Mesenchymal stem cell (in vitro differentiated cells and primary cell): ENCODE measurements around the gene CDH6.
A peak's percentile ranks its signal among the peaks of the same experiment; 100 is the strongest.

Source experiments
- DNase-seq: peaks from one replicate; pipeline ENCODE4 v3.0.0-alpha.2; 2013
- H2AFZ ChIP-seq: one replicate; pipeline ENCODE4 v1.6.1; 2013; ENCODE audit warnings: low read depth, mild to moderate bottlenecking, control low read depth, inconsistent platforms, low read length, moderate library complexity
- H2AK5ac ChIP-seq: 2 replicates; pipeline ENCODE4 v1.6.1; 2013; ENCODE audit warnings: low read length, moderate library complexity, mild to moderate bottlenecking, inconsistent platforms; ENCODE audit not compliant: severe bottlenecking
- H2BK120ac ChIP-seq: one replicate; pipeline ENCODE4 v1.6.1; 2013; ENCODE audit warnings: low read depth, mild to moderate bottlenecking, inconsistent platforms, low read length, moderate library complexity
- H2BK12ac ChIP-seq, 2 experiments: one replicate each; pipeline ENCODE4 v1.6.1; 2013; ENCODE audit warnings: inconsistent platforms in 2 of 2, low read length in 2 of 2, mild to moderate bottlenecking in 2 of 2, moderate library complexity in 2 of 2, control low read depth in 1 of 2
- H2BK15ac ChIP-seq: one replicate; pipeline ENCODE4 v1.6.1; 2013; ENCODE audit warnings: mild to moderate bottlenecking, low read depth, inconsistent platforms; ENCODE audit not compliant: poor library complexity, severe bottlenecking
- H2BK5ac ChIP-seq: 2 replicates; pipeline ENCODE4 v1.6.1; 2013; ENCODE audit warnings: low read depth, mild to moderate bottlenecking, low read length, control low read depth, inconsistent platforms; ENCODE audit not compliant: poor library complexity, severe bottlenecking
- H3K14ac ChIP-seq, 2 experiments: one replicate each; pipeline ENCODE4 v1.6.1; 2013; ENCODE audit warnings: inconsistent platforms in 2 of 2, low read length in 2 of 2, control low read depth in 1 of 2, mild to moderate bottlenecking in 1 of 2, moderate library complexity in 1 of 2
- H3K18ac ChIP-seq, 2 experiments: one replicate each; pipeline ENCODE4 v1.6.1; 2013; ENCODE audit warnings: inconsistent platforms in 2 of 2, low read length in 2 of 2, control low read depth in 1 of 2, low read depth in 1 of 2, mild to moderate bottlenecking in 1 of 2
- H3K23ac ChIP-seq, 2 experiments: one replicate each; pipeline ENCODE4 v1.6.1; 2013; ENCODE audit warnings: inconsistent platforms in 2 of 2, low read length in 2 of 2, mild to moderate bottlenecking in 2 of 2, moderate library complexity in 2 of 2, control low read depth in 1 of 2
- H3K27ac ChIP-seq: 2 replicates; pipeline ENCODE4 v1.5.1; 2013; ENCODE audit warnings: mild to moderate bottlenecking, moderate library complexity, low read length, control low read depth, inconsistent platforms; ENCODE audit not compliant: poor library complexity, severe bottlenecking
- H3K27me3 ChIP-seq, 2 experiments: 2 replicates each; pipeline versions ENCODE4 v1.6.1 to v1.7.0; 2013; ENCODE audit warnings: low read length in 2 of 2, mild to moderate bottlenecking in 2 of 2, moderate library complexity in 2 of 2, control low read depth in 1 of 2, inconsistent platforms in 1 of 2; ENCODE audit not compliant: control insufficient read depth in 1 of 2, insufficient read depth in 1 of 2
- H3K36me3 ChIP-seq, 2 experiments: 2 replicates each; pipeline versions ENCODE4 v1.6.1 to v1.7.0; 2013; ENCODE audit warnings: low read length in 2 of 2, control low read depth in 1 of 2, inconsistent platforms in 1 of 2, low read depth in 1 of 2, mild to moderate bottlenecking in 1 of 2; ENCODE audit not compliant: insufficient read depth in 2 of 2, control insufficient read depth in 1 of 2
- H3K4ac ChIP-seq, 2 experiments: one replicate each; pipeline ENCODE4 v1.6.1; 2013; ENCODE audit warnings: inconsistent platforms in 2 of 2, low read length in 2 of 2, mild to moderate bottlenecking in 2 of 2, moderate library complexity in 2 of 2, control low read depth in 1 of 2, low read depth in 1 of 2
- H3K4me1 ChIP-seq: 2 replicates; pipeline ENCODE4 v1.6.1; 2013; ENCODE audit warnings: low read depth, low read length, control low read depth; ENCODE audit not compliant: control insufficient read depth, insufficient read depth
- H3K4me2 ChIP-seq: 2 replicates; pipeline ENCODE4 v1.6.1; 2013; ENCODE audit warnings: low read length, mild to moderate bottlenecking, inconsistent platforms; ENCODE audit not compliant: poor library complexity, severe bottlenecking
- H3K4me3 ChIP-seq, 2 experiments: 2 replicates each; pipeline versions ENCODE4 v1.5.1 to v1.7.0; 2013; ENCODE audit warnings: low read length in 2 of 2, mild to moderate bottlenecking in 2 of 2, control low read depth in 1 of 2, low read depth in 1 of 2; ENCODE audit not compliant: insufficient read depth in 1 of 2
- H3K79me1 ChIP-seq: replicated peaks from 2 replicates; pipeline ENCODE4 v1.6.1; 2013; ENCODE audit warnings: mild to moderate bottlenecking, control low read depth, low read length, inconsistent platforms; ENCODE audit not compliant: poor library complexity, severe bottlenecking
- H3K9ac ChIP-seq: 2 replicates; pipeline ENCODE4 v1.7.0; 2013; ENCODE audit warnings: mild to moderate bottlenecking, low read length, moderate library complexity
- H3K9me3 ChIP-seq: 2 replicates; pipeline ENCODE4 v1.7.0; 2013; ENCODE audit warnings: mild to moderate bottlenecking, low read length; ENCODE audit not compliant: control insufficient read depth
- H4K8ac ChIP-seq: one replicate; pipeline ENCODE4 v1.6.1; 2013; ENCODE audit warnings: inconsistent platforms, mild to moderate bottlenecking, low read length, moderate library complexity
- H4K91ac ChIP-seq: one replicate; pipeline ENCODE4 v1.6.1; 2013; ENCODE audit warnings: mild to moderate bottlenecking, low read length, inconsistent platforms
- whole genome bisulfite sequencing: methylation state at CpG from one replicate; pipeline ENCODE4 v1.1.7; 2013; ENCODE audit warnings: mixed read lengths; 5-methylcytosine and 5-hydroxymethylcytosine counted together

Gene CDH6

DNA sequence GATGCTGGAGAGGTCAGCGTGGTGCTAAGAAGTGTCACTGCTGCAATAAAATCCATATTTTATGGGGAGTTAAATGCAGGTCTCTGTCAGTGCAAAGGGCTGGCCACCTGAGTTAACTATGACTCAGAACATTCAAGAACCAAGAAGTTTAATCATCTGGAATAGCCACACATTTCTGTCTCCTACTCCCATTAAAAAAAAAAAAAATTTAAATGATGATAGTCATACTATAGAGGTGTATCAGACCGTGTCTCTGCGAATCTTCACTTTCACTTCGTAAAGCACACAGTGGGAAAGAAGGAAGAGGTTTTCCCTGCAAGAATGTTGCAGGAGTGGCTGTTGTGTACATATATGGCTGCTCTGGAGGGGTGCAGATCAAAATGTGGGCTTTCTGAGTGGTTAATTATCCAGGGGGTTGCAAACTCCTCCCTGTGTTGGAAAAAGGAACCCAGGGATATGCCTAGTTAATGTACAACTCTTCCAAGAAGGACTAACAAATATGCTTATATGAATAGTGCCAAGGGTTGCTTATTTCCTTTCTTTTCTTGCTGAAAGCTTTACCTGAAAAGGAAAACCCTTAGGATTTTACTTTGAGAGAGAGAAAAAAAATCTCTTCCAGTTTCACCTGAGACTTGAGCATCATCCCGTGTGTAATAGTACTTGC, 1.5 kb downstream of the CDH6 start:
- no peak overlapping the region for H3K4ac ChIP-seq
- 85% methylated on average over 5 of the region's 5 CpGs for WGBS
- no peak overlapping the region for H2BK15ac ChIP-seq
- H2AK5ac ChIP-seq: peak overlapping the region; percentile 18
- peak overlapping the region; percentile 73 to 95 for H3K4me3 ChIP-seq
- H3K27ac ChIP-seq: peak overlapping the region; percentile 94
- H3K23ac ChIP-seq: no peak overlapping the region
- H3K18ac ChIP-seq: no peak overlapping the region
- no peak overlapping the region for H2BK12ac ChIP-seq
- H2AFZ ChIP-seq: no peak overlapping the region
- no peak for DNase-seq
- no peak overlapping the region for H4K8ac ChIP-seq
- H3K4me2 ChIP-seq: peak overlapping the region; percentile 62
- H3K4me1 ChIP-seq: peaks cover 4% of the 10 kb centered on the region
- H3K27me3 ChIP-seq: peaks cover 0 to 59% of the 10 kb centered on the region in 2 experiments
- H3K9ac ChIP-seq: no peak overlapping the region
- H4K91ac ChIP-seq: no peak overlapping the region
- no peak overlapping the region for H2BK120ac ChIP-seq
- no peaks in the 10 kb centered on the region for H3K9me3 ChIP-seq
- no peaks in the 10 kb centered on the region for H3K36me3 ChIP-seq
- H3K14ac ChIP-seq: no peak overlapping the region
- H3K79me1 ChIP-seq: no peaks in the 10 kb centered on the region
- H2BK5ac ChIP-seq: peak overlapping the region; percentile 96

DNA sequence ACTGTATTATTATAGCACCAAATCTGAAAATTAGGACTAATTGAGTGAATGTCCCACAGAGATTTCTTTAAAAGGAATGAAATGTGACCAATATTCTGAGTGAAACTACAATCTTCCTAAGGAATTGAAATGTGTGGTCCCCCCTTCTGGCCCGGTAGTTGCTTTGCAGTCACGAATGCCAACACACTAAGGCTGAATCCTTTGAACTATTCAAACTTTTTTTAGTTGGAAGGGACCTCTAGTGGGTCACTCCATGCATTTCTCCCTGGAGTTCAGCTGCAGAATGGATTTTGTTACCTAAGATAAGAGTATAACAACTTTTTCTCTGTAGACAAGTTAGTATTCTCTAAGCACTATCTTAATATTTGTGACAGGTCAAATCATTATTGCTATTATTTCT, 2.8 kb downstream of the CDH6 start:
- no peak overlapping the region for H3K9ac ChIP-seq
- no peak overlapping the region for H3K4ac ChIP-seq
- no peak overlapping the region for H2BK120ac ChIP-seq
- peaks cover 4% of the 10 kb centered on the region for H3K4me1 ChIP-seq
- H3K23ac ChIP-seq: no peak overlapping the region
- H3K14ac ChIP-seq: no peak overlapping the region
- H3K79me1 ChIP-seq: no peaks in the 10 kb centered on the region
- peak overlapping the region; percentile 94 for H3K27ac ChIP-seq
- no peak overlapping the region for H4K91ac ChIP-seq
- peaks cover 0 to 59% of the 10 kb centered on the region in 2 experiments for H3K27me3 ChIP-seq
- H3K36me3 ChIP-seq: no peaks in the 10 kb centered on the region
- no peak overlapping the region for H2BK15ac ChIP-seq
- H4K8ac ChIP-seq: no peak overlapping the region
- H2AK5ac ChIP-seq: no peak overlapping the region
- no peak overlapping the region for H2AFZ ChIP-seq
- H3K4me2 ChIP-seq: peak overlapping the region; percentile 57
- WGBS: 19% methylated on average over 2 of the region's 2 CpGs
- H3K4me3 ChIP-seq: no peak overlapping the region
- no peak overlapping the region for H2BK5ac ChIP-seq
- H2BK12ac ChIP-seq: no peak overlapping the region
- no peak overlapping the region for H3K18ac ChIP-seq
- peak; percentile 10 for DNase-seq
- no peaks in the 10 kb centered on the region for H3K9me3 ChIP-seq

DNA sequence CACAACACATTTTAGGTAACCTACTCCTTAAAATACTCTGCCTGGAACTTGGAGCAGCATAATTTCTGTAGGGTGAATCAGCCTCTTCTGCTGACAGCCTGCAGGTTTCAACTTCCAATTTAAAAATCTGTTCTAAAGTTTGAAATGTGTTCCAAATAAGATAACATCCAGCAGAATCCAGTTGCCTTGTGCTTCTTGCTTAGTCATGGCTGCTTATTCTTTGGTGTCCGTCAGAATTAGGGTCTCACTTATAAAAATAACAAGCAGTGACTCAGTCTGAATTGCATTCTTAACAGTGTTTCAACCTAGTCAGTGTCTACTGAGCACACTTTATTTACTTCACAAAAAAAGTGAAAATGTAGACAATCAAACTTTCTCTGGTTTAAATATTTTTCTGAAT, 3.7 kb downstream of the CDH6 start:
- Histone ChIP-seq H2BK120ac (no peak overlapping the region), H2BK12ac (no peak overlapping the region), H3K23ac (no peak overlapping the region), H3K14ac (no peak overlapping the region), H3K4me1 (peaks cover 4% of the 10 kb centered on the region), H3K4me2 (peak overlapping the region; percentile 53), H3K27me3 (peaks cover 0 to 51% of the 10 kb centered on the region in 2 experiments), H3K9ac (no peak overlapping the region), H2BK5ac (no peak overlapping the region), H3K4me3 (no peak overlapping the region), H2AFZ (no peak overlapping the region), H4K8ac (no peak overlapping the region), H3K27ac (peak overlapping the region; percentile 82), H3K36me3 (no peaks in the 10 kb centered on the region), H3K4ac (no peak overlapping the region), H3K18ac (no peak overlapping the region), H3K79me1 (no peaks in the 10 kb centered on the region), H4K91ac (no peak overlapping the region), H2AK5ac (no peak overlapping the region), H3K9me3 (no peaks in the 10 kb centered on the region), H2BK15ac (no peak overlapping the region)
- peak; percentile 9 for DNase-seq
- WGBS: 33% methylated on average over 1 of the region's 1 CpG

DNA sequence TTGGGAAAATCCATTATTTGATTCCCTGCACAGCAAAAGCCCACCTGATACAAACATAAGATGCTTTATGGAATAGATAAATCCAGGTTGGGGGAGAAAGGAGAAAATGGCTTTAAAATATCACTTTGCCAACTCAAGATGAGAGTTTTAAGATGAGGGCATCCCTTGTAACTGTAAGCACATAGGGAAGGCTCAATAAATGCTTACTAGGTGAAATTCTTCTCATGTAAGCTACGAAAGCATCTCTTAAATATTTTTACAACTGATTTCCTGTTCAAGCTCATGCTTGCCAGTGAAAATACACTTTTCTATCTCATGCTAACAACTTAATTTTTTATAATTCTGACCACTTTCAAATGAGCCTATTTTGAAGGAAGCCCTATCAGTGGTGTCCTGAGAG, 11.5 kb downstream of the CDH6 start:
- Histone ChIP-seq H3K4me2 (no peak overlapping the region), H3K18ac (no peak overlapping the region)
- WGBS: 71% methylated on average over 1 of the region's 1 CpG

More for the DNA sequence above, 11.5 kb downstream of the CDH6 start:
- no peak overlapping the region for H3K14ac ChIP-seq
- no peak overlapping the region for H4K8ac ChIP-seq
- H3K23ac ChIP-seq: no peak overlapping the region
- no peaks in the 10 kb centered on the region for H3K79me1 ChIP-seq
- H3K4ac ChIP-seq: no peak overlapping the region
- no peak overlapping the region for H2BK15ac ChIP-seq
- H3K27ac ChIP-seq: no peak overlapping the region
- H2BK5ac ChIP-seq: no peak overlapping the region
- peaks cover 3% of the 10 kb centered on the region for H3K4me1 ChIP-seq
- no peak for DNase-seq
- no peak overlapping the region for H2AFZ ChIP-seq
- H2AK5ac ChIP-seq: no peak overlapping the region
- H2BK120ac ChIP-seq: no peak overlapping the region
- H3K36me3 ChIP-seq: peaks cover 0 to 3% of the 10 kb centered on the region in 2 experiments
- H3K27me3 ChIP-seq: peaks cover 0 to 4% of the 10 kb centered on the region in 2 experiments
- no peaks in the 10 kb centered on the region for H3K9me3 ChIP-seq
- no peak overlapping the region for H3K9ac ChIP-seq
- H4K91ac ChIP-seq: no peak overlapping the region
- no peak overlapping the region for H3K4me3 ChIP-seq
- H2BK12ac ChIP-seq: no peak overlapping the region
